Colonic mucosa (tissue), 4 donors: Measurements from ENCODE around the gene OSBPL7. TPM values are rescaled to one million over a fixed set of nuclear protein-coding genes. Genes with fewer than 3 reads are reported as not detected.
"Not testable (repeated sequence)": the region's sequence is repeated elsewhere in the genome, so short reads cannot be mapped to it uniquely, and the experiment has no call there.

ENCODE experiments used
- DNase-seq: peaks from one replicate; pipeline ENCODE4 v3.0.0-alpha.2; 2020
- H3K27ac ChIP-seq: fragments of 200-600 bp; one replicate; pipeline ENCODE4 v1.8.0; 2021
- H3K27me3 ChIP-seq: fragments of 200-600 bp; one replicate; pipeline ENCODE4 v1.8.0; 2021
- H3K36me3 ChIP-seq: fragments of 200-600 bp; one replicate; pipeline ENCODE4 v1.8.0; 2021
- H3K4me1 ChIP-seq: fragments of 200-600 bp; one replicate; pipeline ENCODE4 v1.8.0; 2021; ENCODE audit warnings: mild to moderate bottlenecking
- H3K4me3 ChIP-seq: fragments of 200-600 bp; one replicate; pipeline ENCODE4 v1.8.0; 2021
- H3K9ac ChIP-seq, 2 donors: one replicate each; pipeline ENCODE4 v1.7.0; 2013; ENCODE audit warnings: control low read depth in 2 of 2, low read depth in 2 of 2, low read length in 2 of 2
- H3K9me3 ChIP-seq: fragments of 200-600 bp; one replicate; pipeline ENCODE4 v1.8.0; 2021
- intact Hi-C: fragments of 100-400 bp; cut with DNase I; formaldehyde crosslinking; loops from one replicate; pipeline ENCODE4 v1.14.1; 2022
- total RNA-seq, 2 donors: library from RNA; stranded (reverse); fragmentation: NEBNext Ultra II Directional in 1 of 2; extraction: Animal tissue kit (Norgen Biotek cat#: 25700) in 1 of 2; gene quantifications; one replicate each; pipeline ENCODE4 v1.2.1, GENCODE V29; 2021
- TF ChIP-seq, protein P1 (sequence below): fragments of 200-600 bp; IDR thresholded peaks from one replicate; pipeline ENCODE4 v1.8.0; 2022; ENCODE audit warnings: antibody characterized with exemption, mild to moderate bottlenecking
- donor health status: healthy.
- donor health status: DM: no; HTN: no; CAD: no.
- donor health status: DM: no; HTN: no; CAD: no.

The OSBPL7 gene
- total RNA-seq, 2 donors from 2014 or later: 34.8 to 93.6 TPM

DNA sequence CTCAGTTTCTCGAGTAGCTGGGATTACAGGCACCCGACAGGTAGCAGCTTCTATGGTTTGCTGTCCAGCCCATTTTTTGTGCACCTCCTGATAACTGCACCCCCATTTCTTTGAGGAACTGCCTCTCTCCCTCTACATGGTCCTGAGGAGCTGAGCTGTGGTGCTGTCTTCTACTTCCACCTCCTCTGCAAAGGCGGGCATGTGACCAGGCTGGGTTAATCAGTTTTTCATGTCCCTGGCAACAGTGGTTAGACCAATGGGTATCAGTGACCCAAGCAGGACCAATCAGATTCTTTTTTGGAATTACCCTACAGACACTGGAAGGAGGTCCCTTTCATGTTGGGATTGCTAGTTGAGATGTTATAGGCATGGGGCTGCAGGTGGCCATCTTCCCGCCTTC is 47.3 kb downstream of the OSBPL7 start:
- TF ChIP-seq, protein P1, sequence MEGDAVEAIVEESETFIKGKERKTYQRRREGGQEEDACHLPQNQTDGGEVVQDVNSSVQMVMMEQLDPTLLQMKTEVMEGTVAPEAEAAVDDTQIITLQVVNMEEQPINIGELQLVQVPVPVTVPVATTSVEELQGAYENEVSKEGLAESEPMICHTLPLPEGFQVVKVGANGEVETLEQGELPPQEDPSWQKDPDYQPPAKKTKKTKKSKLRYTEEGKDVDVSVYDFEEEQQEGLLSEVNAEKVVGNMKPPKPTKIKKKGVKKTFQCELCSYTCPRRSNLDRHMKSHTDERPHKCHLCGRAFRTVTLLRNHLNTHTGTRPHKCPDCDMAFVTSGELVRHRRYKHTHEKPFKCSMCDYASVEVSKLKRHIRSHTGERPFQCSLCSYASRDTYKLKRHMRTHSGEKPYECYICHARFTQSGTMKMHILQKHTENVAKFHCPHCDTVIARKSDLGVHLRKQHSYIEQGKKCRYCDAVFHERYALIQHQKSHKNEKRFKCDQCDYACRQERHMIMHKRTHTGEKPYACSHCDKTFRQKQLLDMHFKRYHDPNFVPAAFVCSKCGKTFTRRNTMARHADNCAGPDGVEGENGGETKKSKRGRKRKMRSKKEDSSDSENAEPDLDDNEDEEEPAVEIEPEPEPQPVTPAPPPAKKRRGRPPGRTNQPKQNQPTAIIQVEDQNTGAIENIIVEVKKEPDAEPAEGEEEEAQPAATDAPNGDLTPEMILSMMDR: no peak
- intact Hi-C loops: no loop called here
- Histone ChIP-seq H3K9ac (no peak overlapping the region), H3K27me3 (peaks cover 10% of the 10 kb centered on the region), H3K27ac (no peak overlapping the region), H3K4me1 (no peaks in the 10 kb centered on the region), H3K36me3 (no peaks in the 10 kb centered on the region), H3K9me3 (no peaks in the 10 kb centered on the region), H3K4me3 (no peak overlapping the region)
- DNase-seq: no peak

DNA sequence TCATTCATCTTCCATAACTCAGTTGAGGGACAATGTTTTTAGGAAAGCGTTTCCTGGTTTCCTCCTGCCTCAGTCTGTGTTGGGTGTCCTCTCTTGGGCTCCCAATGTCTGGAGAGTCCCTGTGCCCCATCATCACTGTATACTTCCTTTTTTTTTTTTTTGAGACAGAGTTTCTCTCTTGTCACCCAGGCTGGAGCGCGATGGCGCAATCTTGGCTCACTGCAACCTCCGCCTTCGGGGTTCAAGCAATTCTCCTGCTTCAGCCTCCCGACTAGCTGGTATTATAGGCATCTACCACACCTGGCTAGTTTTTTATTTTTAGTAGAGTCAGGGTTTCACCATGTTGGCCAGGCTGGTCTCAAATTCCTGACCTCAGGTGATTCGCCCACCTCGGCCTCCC is 47.9 kb downstream of the OSBPL7 start:
- H3K27ac ChIP-seq, H3K9me3 ChIP-seq, H3K4me1 ChIP-seq, H3K36me3 ChIP-seq, DNase-seq, H3K4me3 ChIP-seq, intact Hi-C loops, H3K9ac ChIP-seq: not testable (repeated sequence)
- peaks cover 10% of the 10 kb centered on the region for H3K27me3 ChIP-seq

DNA sequence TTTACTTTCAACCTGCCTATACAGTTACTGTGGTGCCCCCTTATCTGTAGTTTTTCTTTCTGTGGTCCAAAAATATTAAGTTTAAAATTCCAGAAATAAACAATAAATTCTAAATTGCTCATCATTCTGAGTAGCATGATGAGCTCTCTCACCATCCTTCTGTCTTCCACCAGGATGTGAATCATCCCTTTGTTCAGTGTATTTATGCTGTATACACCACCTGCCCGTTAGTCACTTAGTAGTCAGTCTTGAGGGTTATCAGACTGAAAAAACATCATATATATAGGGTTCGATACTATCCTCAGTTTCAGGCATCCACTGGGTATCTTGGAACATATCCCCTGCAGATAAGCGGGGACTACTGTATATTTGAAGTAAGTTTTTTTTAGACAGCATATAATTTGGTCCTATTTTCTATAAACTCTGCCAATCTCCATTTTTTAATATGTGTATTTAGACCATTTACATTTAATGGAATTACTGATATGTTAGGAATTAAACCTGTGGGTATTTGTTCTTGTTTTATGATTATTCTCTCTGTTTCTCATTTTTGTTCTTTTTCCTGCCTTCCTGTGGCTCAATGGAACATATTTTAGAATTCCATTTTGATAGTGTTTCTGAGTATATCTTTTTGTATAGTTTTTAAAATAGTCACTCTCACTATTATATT is 57.5 kb downstream of the OSBPL7 start:
- Histone ChIP-seq H3K36me3 (no peaks in the 10 kb centered on the region), H3K27ac (no peak overlapping the region), H3K4me3 (no peak overlapping the region), H3K9me3 (no peaks in the 10 kb centered on the region), H3K4me1 (no peaks in the 10 kb centered on the region), H3K27me3 (no peaks in the 10 kb centered on the region), H3K9ac (no peak overlapping the region)
- DNase-seq: no peak
- TF ChIP-seq, protein P1: no peak
- intact Hi-C loops: no loop called here

DNA sequence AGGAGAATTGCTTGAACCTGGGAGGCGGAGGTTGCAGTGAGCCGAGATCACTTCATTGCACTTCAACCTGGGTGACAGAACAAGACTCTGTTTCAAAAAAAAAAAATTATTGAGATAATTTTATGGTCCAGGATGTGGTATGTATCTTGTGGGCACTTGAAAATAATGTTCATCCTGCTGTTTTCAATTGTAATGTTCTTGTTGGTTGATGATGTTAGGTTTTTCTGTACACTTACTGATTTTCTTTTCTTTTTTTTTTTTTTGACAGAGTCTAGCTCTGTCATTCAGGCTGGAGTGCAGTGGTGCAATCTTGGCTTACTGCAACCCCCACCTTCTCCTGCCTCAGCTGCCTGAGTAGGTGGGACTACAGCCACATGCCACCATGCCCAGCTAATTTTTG is 58.9 kb downstream of the OSBPL7 start:
- TF ChIP-seq, protein P1: no peak
- intact Hi-C loops: no loop called here
- no peaks in the 10 kb centered on the region for H3K27me3 ChIP-seq

DNA sequence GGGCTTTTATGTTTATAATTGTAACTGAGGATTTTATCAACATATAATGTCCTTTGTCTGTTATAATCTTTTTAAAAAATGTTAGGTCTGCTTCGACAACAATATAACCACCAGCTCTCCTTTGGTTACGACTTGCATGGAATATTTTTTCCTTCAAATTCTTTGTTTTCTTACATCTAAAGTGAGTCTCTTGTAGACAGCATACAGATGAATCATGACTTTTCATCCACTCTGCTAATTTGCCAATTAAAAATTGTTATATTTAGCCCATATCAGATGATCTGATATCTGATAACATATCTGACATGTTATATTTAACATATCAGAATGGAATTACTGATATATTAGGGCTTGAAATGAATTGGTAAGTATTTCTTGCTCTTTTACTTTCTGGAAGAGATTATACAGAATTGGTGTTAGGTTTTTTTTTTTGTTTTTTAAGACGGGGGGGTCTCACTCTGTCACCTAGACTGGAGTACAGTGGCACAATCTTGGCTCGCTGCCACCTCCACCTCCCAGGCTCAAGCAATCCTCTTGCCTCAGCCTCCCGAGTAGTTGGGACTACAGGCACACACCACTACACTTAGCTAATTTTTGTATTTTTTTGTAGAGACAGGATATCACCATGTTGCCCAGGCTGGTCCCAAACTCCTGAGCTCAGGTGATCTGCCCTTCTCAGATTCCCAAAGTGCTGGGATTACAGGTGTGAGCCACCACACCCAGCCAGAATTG is 61.0 kb downstream of the OSBPL7 start:
- H3K27me3 ChIP-seq: no peaks in the 10 kb centered on the region
- no peak overlapping the region for H3K9ac ChIP-seq
- H3K4me1 ChIP-seq: no peaks in the 10 kb centered on the region
- no peak for DNase-seq
- intact Hi-C loops: no loop called here
- TF ChIP-seq, protein P1: no peak
- H3K27ac ChIP-seq: no peak overlapping the region
- no peak overlapping the region for H3K4me3 ChIP-seq
- H3K9me3 ChIP-seq: no peaks in the 10 kb centered on the region
- no peaks in the 10 kb centered on the region for H3K36me3 ChIP-seq

More for the DNA sequence above, 58.9 kb downstream of the OSBPL7 start:
- H3K9me3 ChIP-seq: no peaks in the 10 kb centered on the region
- H3K4me1 ChIP-seq: no peaks in the 10 kb centered on the region
- H3K4me3 ChIP-seq: no peak overlapping the region
- no peak for DNase-seq
- H3K9ac ChIP-seq: no peak overlapping the region
- no peak overlapping the region for H3K27ac ChIP-seq
- no peaks in the 10 kb centered on the region for H3K36me3 ChIP-seq

DNA sequence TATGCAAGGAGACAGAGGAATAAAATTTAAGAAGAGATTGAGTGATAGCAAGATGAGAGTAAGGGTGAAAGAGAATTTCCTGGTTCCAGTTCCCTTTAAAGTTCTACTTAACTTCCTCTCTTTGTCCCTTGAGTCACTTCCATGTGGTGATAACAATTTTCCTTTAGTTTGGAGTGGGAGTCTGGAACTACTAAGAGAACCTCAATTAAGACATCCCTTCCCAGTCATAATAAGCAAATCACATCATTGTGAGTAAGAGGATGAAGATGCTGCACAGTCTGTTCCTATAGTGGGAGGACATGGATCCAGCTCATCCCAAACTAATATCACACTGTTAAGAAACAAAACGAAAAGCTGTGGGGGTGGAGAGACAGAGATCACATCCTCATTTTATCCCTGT is 64.2 kb downstream of the OSBPL7 start:
- TF ChIP-seq, protein P1: no peak
- intact Hi-C loops: no loop called here
- no peak overlapping the region for H3K9ac ChIP-seq
- no peaks in the 10 kb centered on the region for H3K9me3 ChIP-seq
- H3K27ac ChIP-seq: no peak overlapping the region
- DNase-seq: no peak
- no peaks in the 10 kb centered on the region for H3K4me1 ChIP-seq
- H3K27me3 ChIP-seq: no peaks in the 10 kb centered on the region
- H3K4me3 ChIP-seq: no peak overlapping the region
- no peaks in the 10 kb centered on the region for H3K36me3 ChIP-seq
